OCI-LY1 (cell line): ENCODE data around the gene CRB2.

Experiments used
- EZH2 ChIP-seq: fragments of 200-600 bp; sonication (generic), shearing (Covaris generic); IDR thresholded peaks from 2 replicates; pipeline ENCODE4 v1.8.0; 2017; ENCODE audit warnings: borderline replicate concordance, mixed run types, mild to moderate bottlenecking, antibody characterized with exemption, low read length, moderate library complexity, mixed read lengths
- TF ChIP-seq, protein P1 (sequence below): fragments of 200-600 bp; sonication (generic), shearing (Covaris generic); IDR thresholded peaks from 2 replicates; pipeline ENCODE4 v1.5.1; 2017; ENCODE audit warnings: mild to moderate bottlenecking, antibody characterized with exemption, low read length, moderate library complexity, mixed read lengths

DNA sequence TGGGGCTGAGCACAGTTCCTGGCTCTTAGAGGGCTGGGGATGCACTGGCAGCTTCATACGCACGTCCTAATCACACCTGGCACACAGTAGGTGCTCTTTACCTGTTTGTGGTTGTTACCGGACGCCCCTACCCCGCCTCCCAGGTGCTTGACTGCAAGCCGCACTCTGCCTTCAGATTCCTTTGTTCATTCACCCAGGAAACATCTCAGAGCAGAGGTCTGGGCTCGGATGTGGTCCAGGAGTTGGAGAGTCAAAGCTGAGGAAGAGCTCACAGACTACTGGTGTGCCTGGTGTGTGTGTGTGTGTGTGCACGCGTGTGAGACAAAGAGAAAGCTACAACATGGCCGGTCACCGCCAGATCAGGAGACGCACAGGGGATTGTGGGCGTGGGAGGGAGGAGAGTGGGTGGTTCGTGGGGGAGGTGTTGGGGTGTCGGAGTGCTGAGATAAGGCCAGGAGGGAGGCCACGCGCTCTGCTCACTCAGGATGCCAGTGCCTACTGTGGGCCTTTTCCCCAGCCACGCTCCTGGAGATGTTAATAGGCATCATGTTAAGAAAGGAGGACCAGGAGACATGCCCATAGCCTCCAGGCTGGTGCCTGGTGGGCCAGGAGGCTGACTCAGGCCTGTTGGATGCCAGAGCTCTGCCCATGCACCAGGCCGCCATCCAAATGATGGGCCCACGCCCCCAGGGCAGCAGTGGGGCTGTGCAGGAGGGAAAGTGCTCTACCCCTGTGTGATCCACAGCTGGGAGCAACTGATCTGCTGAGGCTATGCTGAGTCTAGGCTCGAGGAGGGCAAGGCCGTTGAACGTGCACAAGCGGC, 39.9 kb downstream of the CRB2 start:
- no peak for TF ChIP-seq EZH2
- TF ChIP-seq, protein P1, sequence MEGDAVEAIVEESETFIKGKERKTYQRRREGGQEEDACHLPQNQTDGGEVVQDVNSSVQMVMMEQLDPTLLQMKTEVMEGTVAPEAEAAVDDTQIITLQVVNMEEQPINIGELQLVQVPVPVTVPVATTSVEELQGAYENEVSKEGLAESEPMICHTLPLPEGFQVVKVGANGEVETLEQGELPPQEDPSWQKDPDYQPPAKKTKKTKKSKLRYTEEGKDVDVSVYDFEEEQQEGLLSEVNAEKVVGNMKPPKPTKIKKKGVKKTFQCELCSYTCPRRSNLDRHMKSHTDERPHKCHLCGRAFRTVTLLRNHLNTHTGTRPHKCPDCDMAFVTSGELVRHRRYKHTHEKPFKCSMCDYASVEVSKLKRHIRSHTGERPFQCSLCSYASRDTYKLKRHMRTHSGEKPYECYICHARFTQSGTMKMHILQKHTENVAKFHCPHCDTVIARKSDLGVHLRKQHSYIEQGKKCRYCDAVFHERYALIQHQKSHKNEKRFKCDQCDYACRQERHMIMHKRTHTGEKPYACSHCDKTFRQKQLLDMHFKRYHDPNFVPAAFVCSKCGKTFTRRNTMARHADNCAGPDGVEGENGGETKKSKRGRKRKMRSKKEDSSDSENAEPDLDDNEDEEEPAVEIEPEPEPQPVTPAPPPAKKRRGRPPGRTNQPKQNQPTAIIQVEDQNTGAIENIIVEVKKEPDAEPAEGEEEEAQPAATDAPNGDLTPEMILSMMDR = no peak
